SK-N-SH (cell line): Measurements from ENCODE around the gene SNAP29.

Source experiments
- CTCF ChIP-seq: fragments of 200-600 bp; sonication (generic); IDR thresholded peaks from 2 replicates; pipeline ENCODE4 v1.6.1; 2017; ENCODE audit warnings: antibody characterized with exemption, mild to moderate bottlenecking, moderate library complexity
- GABPA ChIP-seq: IDR thresholded peaks from 2 replicates; pipeline ENCODE4 v1.4.0; 2012; ENCODE audit warnings: low read depth, mild to moderate bottlenecking
- MXI1 ChIP-seq: IDR thresholded peaks from 2 replicates; pipeline ENCODE4 v1.6.1; 2012; ENCODE audit warnings: mild to moderate bottlenecking, low read depth, low read length, improper control_type of control experiment

DNA sequence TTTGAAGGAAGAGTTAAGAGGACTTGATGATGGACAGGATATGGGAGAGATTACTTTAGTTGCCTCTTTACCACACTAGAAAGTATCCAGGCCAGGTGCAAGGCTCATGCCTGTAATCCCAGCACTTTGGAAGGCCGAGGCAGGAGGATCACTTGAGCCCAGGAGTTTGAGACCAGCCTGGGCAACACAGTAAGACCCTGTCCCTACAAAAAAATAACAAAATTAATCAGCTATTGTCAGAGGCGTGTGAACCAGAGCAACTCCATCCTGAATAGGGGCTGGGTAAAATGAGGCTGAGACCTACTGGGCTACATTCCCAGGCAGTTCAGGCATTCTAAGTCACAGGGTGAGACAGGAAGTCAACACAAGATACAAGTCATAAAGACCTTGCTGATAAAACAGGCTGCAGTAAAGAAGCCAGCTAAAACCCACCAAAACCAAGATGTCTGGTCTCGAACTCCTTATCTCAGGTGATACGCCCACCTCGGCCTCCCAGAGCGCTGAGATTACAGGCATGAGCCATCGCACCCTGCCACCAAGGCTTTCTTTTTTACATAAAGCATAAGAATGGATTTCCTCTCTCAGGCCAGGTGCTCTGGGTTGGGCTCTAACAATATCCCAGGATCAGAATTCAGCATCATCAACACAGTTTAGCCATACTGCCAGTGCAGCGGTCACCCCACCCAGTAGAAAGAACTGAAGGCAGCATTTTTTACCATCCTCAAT, 18.0 kb upstream of the SNAP29 start:
- no peak for TF ChIP-seq MXI1
- TF ChIP-seq CTCF: no peak
- no peak for TF ChIP-seq GABPA
